ENCODE data around the gene MSN.
"Not testable (repeated sequence)": the region's sequence is repeated elsewhere in the genome, so short reads cannot be mapped to it uniquely, and the experiment has no call there.

Gene MSN

DNA sequence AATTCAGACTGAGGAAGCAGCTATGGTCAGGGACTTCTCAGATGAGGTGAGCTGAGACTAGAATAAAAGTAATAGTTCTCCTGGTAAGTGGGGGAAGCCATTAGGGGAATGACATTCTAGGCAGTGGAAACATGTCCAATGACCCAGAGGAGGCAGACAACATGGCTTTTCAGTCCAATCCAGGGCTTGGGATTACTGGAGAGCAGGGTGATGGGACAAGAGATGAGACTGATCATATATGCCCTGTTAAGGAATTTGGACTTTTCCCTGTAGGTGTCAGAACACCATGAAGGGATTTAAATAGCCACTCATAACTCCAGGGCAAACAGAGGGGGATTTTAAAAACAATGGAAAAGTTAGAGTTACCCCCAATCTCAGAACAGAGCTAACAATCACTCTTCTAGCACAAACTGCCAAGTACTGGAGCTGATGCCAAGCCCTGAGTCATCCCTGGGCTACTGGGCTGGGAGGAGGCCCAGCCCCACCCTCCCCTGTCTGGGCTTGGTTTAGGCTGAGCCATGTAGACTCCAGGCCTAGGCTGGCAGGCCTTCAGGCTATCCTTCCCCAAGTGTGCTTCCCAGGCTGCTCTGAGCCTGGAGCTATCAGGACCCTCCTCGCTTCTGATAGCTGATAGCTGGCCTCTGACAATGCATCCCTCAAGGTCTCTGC lies 22.7 kb upstream of the MSN start:
- no peak overlapping the region for H3K4me3 ChIP-seq (ENCODE audit: low read length)
- H3K4me2 ChIP-seq (ENCODE audit: low read length), result no peak overlapping the region
- H3K27ac ChIP-seq (ENCODE audit: low read depth, low read length), result no peak overlapping the region
- TF ChIP-seq, protein P1, sequence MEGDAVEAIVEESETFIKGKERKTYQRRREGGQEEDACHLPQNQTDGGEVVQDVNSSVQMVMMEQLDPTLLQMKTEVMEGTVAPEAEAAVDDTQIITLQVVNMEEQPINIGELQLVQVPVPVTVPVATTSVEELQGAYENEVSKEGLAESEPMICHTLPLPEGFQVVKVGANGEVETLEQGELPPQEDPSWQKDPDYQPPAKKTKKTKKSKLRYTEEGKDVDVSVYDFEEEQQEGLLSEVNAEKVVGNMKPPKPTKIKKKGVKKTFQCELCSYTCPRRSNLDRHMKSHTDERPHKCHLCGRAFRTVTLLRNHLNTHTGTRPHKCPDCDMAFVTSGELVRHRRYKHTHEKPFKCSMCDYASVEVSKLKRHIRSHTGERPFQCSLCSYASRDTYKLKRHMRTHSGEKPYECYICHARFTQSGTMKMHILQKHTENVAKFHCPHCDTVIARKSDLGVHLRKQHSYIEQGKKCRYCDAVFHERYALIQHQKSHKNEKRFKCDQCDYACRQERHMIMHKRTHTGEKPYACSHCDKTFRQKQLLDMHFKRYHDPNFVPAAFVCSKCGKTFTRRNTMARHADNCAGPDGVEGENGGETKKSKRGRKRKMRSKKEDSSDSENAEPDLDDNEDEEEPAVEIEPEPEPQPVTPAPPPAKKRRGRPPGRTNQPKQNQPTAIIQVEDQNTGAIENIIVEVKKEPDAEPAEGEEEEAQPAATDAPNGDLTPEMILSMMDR (IDR thresholded peaks at IDR 0.05; ENCODE audit: low read depth, low read length, poor library complexity, severe bottlenecking), result no peak
- TF ChIP-seq EZH2phosphoT487 (IDR thresholded peaks at IDR 0.05; ENCODE audit: borderline replicate concordance, low read length), result no peak
- no peaks in the 10 kb centered on the region for H3K9me2 ChIP-seq (replicated peaks; ENCODE audit: control insufficient read depth, low read length)
- H3F3A ChIP-seq (ENCODE audit: control insufficient read depth, insufficient read depth), result no peaks in the 10 kb centered on the region
- H4K20me1 ChIP-seq (ENCODE audit: control insufficient read depth, insufficient read depth, low read depth, low read length), result no peaks in the 10 kb centered on the region
- H3K27me3 ChIP-seq (ENCODE audit: control insufficient read depth, low read length), result no peaks in the 10 kb centered on the region
- no peaks in the 10 kb centered on the region for H3K36me3 ChIP-seq (ENCODE audit: control insufficient read depth, low read length)
- H3K4me1 ChIP-seq (ENCODE audit: control insufficient read depth, low read length), result no peaks in the 10 kb centered on the region
- H3K79me2 ChIP-seq (ENCODE audit: control insufficient read depth, low read length), result no peaks in the 10 kb centered on the region
- H3K9me3 ChIP-seq (ENCODE audit: control insufficient read depth, insufficient read depth, low read length), result no peaks in the 10 kb centered on the region

GRCh38 chrX:65647801-65648200 lies 19.7 kb upstream of the MSN start:
- H3K4me3 ChIP-seq (ENCODE audit: low read length), result no peak overlapping the region
- no peaks in the 10 kb centered on the region for H4K20me1 ChIP-seq (ENCODE audit: control insufficient read depth, insufficient read depth, low read depth, low read length)
- H3K27ac ChIP-seq (ENCODE audit: low read depth, low read length), result no peak overlapping the region
- no peaks in the 10 kb centered on the region for H3K36me3 ChIP-seq (ENCODE audit: control insufficient read depth, low read length)
- no peaks in the 10 kb centered on the region for H3F3A ChIP-seq (ENCODE audit: control insufficient read depth, insufficient read depth)
- H3K4me2 ChIP-seq (ENCODE audit: low read length), result no peak overlapping the region
- H3K79me2 ChIP-seq (ENCODE audit: control insufficient read depth, low read length), result no peaks in the 10 kb centered on the region
- TF ChIP-seq, protein P1 (IDR thresholded peaks at IDR 0.05; ENCODE audit: low read depth, low read length, poor library complexity, severe bottlenecking), result no peak
- no peak for TF ChIP-seq EZH2phosphoT487 (IDR thresholded peaks at IDR 0.05; ENCODE audit: borderline replicate concordance, low read length)
- no peaks in the 10 kb centered on the region for H3K4me1 ChIP-seq (ENCODE audit: control insufficient read depth, low read length)
- no peaks in the 10 kb centered on the region for H3K27me3 ChIP-seq (ENCODE audit: control insufficient read depth, low read length)
- H3K9me3 ChIP-seq (ENCODE audit: control insufficient read depth, insufficient read depth, low read length), result no peaks in the 10 kb centered on the region
- H3K9me2 ChIP-seq (replicated peaks; ENCODE audit: control insufficient read depth, low read length), result no peaks in the 10 kb centered on the region

DNA sequence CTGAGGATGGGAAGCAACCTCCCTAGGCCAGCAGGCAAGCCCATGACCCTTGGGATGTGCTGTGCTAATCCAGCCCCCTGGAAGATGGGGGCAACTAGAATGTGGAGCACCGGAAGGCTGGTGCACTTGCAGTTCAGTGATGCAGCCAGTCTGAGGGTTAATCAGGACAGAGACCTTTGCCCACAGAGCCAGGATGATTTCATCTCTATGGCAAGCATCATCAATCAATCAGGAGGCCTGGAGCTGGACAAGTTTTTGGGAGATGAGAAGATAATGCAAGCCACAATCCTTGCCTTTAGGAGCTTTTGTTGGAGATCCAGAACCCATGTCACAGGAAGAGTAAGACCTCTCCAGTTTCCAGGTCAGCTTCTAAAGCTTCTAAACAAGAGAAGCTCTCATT lies 15.4 kb upstream of the MSN start:
- no peak overlapping the region for H3K4me2 ChIP-seq (ENCODE audit: low read length)
- no peak overlapping the region for H3K4me3 ChIP-seq (ENCODE audit: low read length)
- no peaks in the 10 kb centered on the region for H4K20me1 ChIP-seq (ENCODE audit: control insufficient read depth, insufficient read depth, low read depth, low read length)
- H3K27me3 ChIP-seq (ENCODE audit: control insufficient read depth, low read length), result no peaks in the 10 kb centered on the region
- H3K9me2 ChIP-seq (replicated peaks; ENCODE audit: control insufficient read depth, low read length), result no peaks in the 10 kb centered on the region
- H3F3A ChIP-seq (ENCODE audit: control insufficient read depth, insufficient read depth), result no peaks in the 10 kb centered on the region
- H3K27ac ChIP-seq (ENCODE audit: low read depth, low read length), result no peak overlapping the region
- no peaks in the 10 kb centered on the region for H3K36me3 ChIP-seq (ENCODE audit: control insufficient read depth, low read length)
- peaks cover 9% of the 10 kb centered on the region for H3K4me1 ChIP-seq (ENCODE audit: control insufficient read depth, low read length)
- H3K9me3 ChIP-seq (ENCODE audit: control insufficient read depth, insufficient read depth, low read length), result no peaks in the 10 kb centered on the region
- no peaks in the 10 kb centered on the region for H3K79me2 ChIP-seq (ENCODE audit: control insufficient read depth, low read length)
- TF ChIP-seq, protein P1 (IDR thresholded peaks at IDR 0.05; ENCODE audit: low read depth, low read length, poor library complexity, severe bottlenecking), result no peak
- TF ChIP-seq EZH2phosphoT487 (IDR thresholded peaks at IDR 0.05; ENCODE audit: borderline replicate concordance, low read length), result no peak

GRCh38 chrX:65657009-65657441 lies 10.4 kb upstream of the MSN start:
- not testable (repeated sequence) for H3K9me3 ChIP-seq (ENCODE audit: control insufficient read depth, insufficient read depth, low read length); H3K4me1 ChIP-seq (ENCODE audit: control insufficient read depth, low read length); H3F3A ChIP-seq (ENCODE audit: control insufficient read depth, insufficient read depth); H3K4me3 ChIP-seq (ENCODE audit: low read length); H3K27ac ChIP-seq (ENCODE audit: low read depth, low read length); H3K9me2 ChIP-seq (replicated peaks; ENCODE audit: control insufficient read depth, low read length); H3K27me3 ChIP-seq (ENCODE audit: control insufficient read depth, low read length); H3K36me3 ChIP-seq (ENCODE audit: control insufficient read depth, low read length); H4K20me1 ChIP-seq (ENCODE audit: control insufficient read depth, insufficient read depth, low read depth, low read length); H3K4me2 ChIP-seq (ENCODE audit: low read length); H3K79me2 ChIP-seq (ENCODE audit: control insufficient read depth, low read length)

Data from DOHH2 (cell line).